GM23248 (cell line): Measurements from ENCODE around the gene RABEP2. TPM values are rescaled to one million over a fixed set of nuclear protein-coding genes. Genes with fewer than 3 reads are reported as not detected.

Experiments
- DNase-seq: peaks from one replicate; pipeline ENCODE4 v3.0.0-alpha.2; 2015
- H2AFZ ChIP-seq: fragments of 200-600 bp; sonication (generic); 2 replicates; pipeline ENCODE4 v1.6.1; 2016; ENCODE audit warnings: antibody characterized with exemption
- H3F3A ChIP-seq: fragments of 200-600 bp; sonication (generic); 2 replicates; pipeline ENCODE4 v1.6.1; 2016; ENCODE audit warnings: mild to moderate bottlenecking, antibody characterized with exemption, mixed run types; ENCODE audit not compliant: insufficient read depth
- H3K27ac ChIP-seq: fragments of 200-600 bp; sonication (generic); 2 replicates; pipeline ENCODE4 v1.5.1; 2016; ENCODE audit warnings: mild to moderate bottlenecking
- H3K27me3 ChIP-seq: fragments of 200-600 bp; sonication (generic); replicated peaks from 2 replicates; pipeline ENCODE4 v1.6.1; 2016; ENCODE audit warnings: mild to moderate bottlenecking; ENCODE audit not compliant: insufficient read depth
- H3K36me3 ChIP-seq: fragments of 200-600 bp; sonication (generic); 2 replicates; pipeline ENCODE4 v1.6.1; 2016; ENCODE audit warnings: low read depth, mild to moderate bottlenecking
- H3K4me1 ChIP-seq: fragments of 200-600 bp; sonication (generic); 2 replicates; pipeline ENCODE4 v1.6.1; 2016; ENCODE audit warnings: mild to moderate bottlenecking; ENCODE audit not compliant: insufficient read depth
- H3K4me2 ChIP-seq: fragments of 200-600 bp; sonication (generic); one replicate; pipeline ENCODE4 v1.6.1; 2016; ENCODE audit warnings: mild to moderate bottlenecking; ENCODE audit not compliant: unreplicated experiment
- H3K4me3 ChIP-seq: fragments of 200-600 bp; sonication (generic); 2 replicates; pipeline ENCODE4 v1.5.1; 2016; ENCODE audit warnings: mild to moderate bottlenecking
- H3K79me2 ChIP-seq: fragments of 200-600 bp; sonication (generic); 2 replicates; pipeline ENCODE4 v1.6.1; 2016; ENCODE audit warnings: mild to moderate bottlenecking; ENCODE audit not compliant: insufficient read depth
- H3K9ac ChIP-seq: fragments of 200-600 bp; sonication (generic); 2 replicates; pipeline ENCODE4 v1.6.1; 2016; ENCODE audit warnings: mild to moderate bottlenecking
- H3K9me2 ChIP-seq: fragments of 200-600 bp; sonication (generic); 2 replicates; pipeline ENCODE4 v1.6.1; 2016; ENCODE audit warnings: mixed run types, mild to moderate bottlenecking, moderate library complexity; ENCODE audit not compliant: insufficient read depth
- H3K9me3 ChIP-seq: fragments of 200-600 bp; sonication (generic); one replicate; pipeline ENCODE4 v1.6.1; 2017; ENCODE audit warnings: low read depth
- H4K20me1 ChIP-seq: fragments of 200-600 bp; sonication (generic); 2 replicates; pipeline ENCODE4 v1.6.0; 2016; ENCODE audit not compliant: insufficient read depth
- EZH2 ChIP-seq: fragments of 200-600 bp; sonication (generic); IDR thresholded peaks from 2 replicates; pipeline ENCODE4 v1.6.1; 2018; ENCODE audit warnings: antibody characterized with exemption, mild to moderate bottlenecking; ENCODE audit not compliant: insufficient read depth, poor library complexity, severe bottlenecking
- EZH2phosphoT487 ChIP-seq: fragments of 200-600 bp; sonication (generic); IDR thresholded peaks from 2 replicates; pipeline ENCODE4 v1.6.1; 2018; ENCODE audit warnings: antibody characterized with exemption, moderate library complexity, mild to moderate bottlenecking, low read depth; ENCODE audit not compliant: insufficient read depth
- WGBS, 2 experiments: methylation state at CpG; one replicate each; pipeline ENCODE4 v1.1.6; 2015 to 2017; ENCODE audit warnings: low lambda C conversion rate in 2 of 2, low coverage in 1 of 2; ENCODE audit errors: missing lambda C conversion rate in 2 of 2; 5-methylcytosine and 5-hydroxymethylcytosine counted together
- in situ Hi-C: fragments of 300-500 bp; cut with MboI; formaldehyde crosslinking; loops from 2 replicates; pipeline ENCODE4 v1.15.0; 2020
- polyA plus RNA-seq: library from polyadenylated mRNA; unstranded; fragments of >200 nt; fragmentation: Nextera tagmentation; extraction: Ambion mirVana; gene quantifications from 2 replicates; pipeline ENCODE4 v1.2.1, GENCODE V29; 2016
- total RNA-seq: library from RNA; depleted of rRNA; stranded (reverse); fragments of >200 nt; shearing (Covaris generic); gene quantifications from 2 replicates; pipeline ENCODE4 v1.2.3, GENCODE V29; 2014

Gene RABEP2
- total and polyA plus RNA-seq, 2 experiments from 2014 or later, result 14.0 to 53.4 TPM

GRCh38 chr16:28904363-28904762 is 20.7 kb downstream of the RABEP2 start:
- Histone ChIP-seq H3K4me3 (no peak overlapping the region), H3K79me2 (no peaks in the 10 kb centered on the region), H3K9me3 (no peaks in the 10 kb centered on the region), H3K36me3 (peaks cover 6% of the 10 kb centered on the region; the same call in 1 of the 2 replicates), H3K4me2 (no peak overlapping the region), H3K27me3 (no peaks in the 10 kb centered on the region), H2AFZ (no peak overlapping the region), H4K20me1 (no peaks in the 10 kb centered on the region), H3K27ac (no peak overlapping the region), H3F3A (no peaks in the 10 kb centered on the region), H3K9me2 (no peaks in the 10 kb centered on the region), H3K4me1 (no peaks in the 10 kb centered on the region), H3K9ac (no peak overlapping the region)
- TF ChIP-seq EZH2, result no peak
- no peak for TF ChIP-seq EZH2phosphoT487
- no peak for DNase-seq
- WGBS, 2 experiments, result 83 to 92% methylated on average over 10 to 14 of the region's 14 CpGs
- in situ Hi-C loops, result no loop called here

GRCh38 chr16:28903344-28904042 is 21.5 kb downstream of the RABEP2 start:
- 89 to 96% methylated on average over 13 to 29 of the region's 29 CpGs for WGBS, 2 experiments
- TF ChIP-seq EZH2 (no peak), EZH2phosphoT487 (no peak)
- Histone ChIP-seq H3F3A (no peaks in the 10 kb centered on the region), H3K4me3 (no peak overlapping the region), H2AFZ (no peak overlapping the region), H3K27ac (no peak overlapping the region), H3K9ac (no peak overlapping the region), H3K9me3 (no peaks in the 10 kb centered on the region), H4K20me1 (no peaks in the 10 kb centered on the region), H3K36me3 (peaks cover 6% of the 10 kb centered on the region; the same call in 1 of the 2 replicates), H3K4me1 (no peaks in the 10 kb centered on the region), H3K79me2 (no peaks in the 10 kb centered on the region), H3K4me2 (no peak overlapping the region), H3K27me3 (no peaks in the 10 kb centered on the region), H3K9me2 (no peaks in the 10 kb centered on the region)
- in situ Hi-C loops, result no loop called here
- DNase-seq, result no peak

GRCh38 chr16:28902909-28903308 is 22.1 kb downstream of the RABEP2 start:
- Histone ChIP-seq H3F3A (no peaks in the 10 kb centered on the region), H2AFZ (no peak overlapping the region), H3K36me3 (peaks cover 2% of the 10 kb centered on the region; the same call in 1 of the 2 replicates), H3K4me1 (no peaks in the 10 kb centered on the region), H3K9ac (no peak overlapping the region), H3K9me2 (no peaks in the 10 kb centered on the region), H3K27me3 (no peaks in the 10 kb centered on the region), H3K4me3 (no peak overlapping the region), H3K79me2 (no peaks in the 10 kb centered on the region), H3K27ac (no peak overlapping the region), H3K4me2 (no peak overlapping the region), H3K9me3 (no peaks in the 10 kb centered on the region), H4K20me1 (no peaks in the 10 kb centered on the region)
- in situ Hi-C loops, result no loop called here
- DNase-seq, result no peak
- 69 to 88% methylated on average over 10 to 11 of the region's 11 CpGs for WGBS, 2 experiments
- no peak for TF ChIP-seq EZH2phosphoT487

- H4K20me1 ChIP-seq, result no peaks in the 10 kb centered on the region
- no peak for DNase-seq
- no peak overlapping the region for H2AFZ ChIP-seq
- no peaks in the 10 kb centered on the region for H3K27me3 ChIP-seq
- H3K4me2 ChIP-seq, result no peak overlapping the region
- H3K9ac ChIP-seq, result no peak overlapping the region
- no peaks in the 10 kb centered on the region for H3K36me3 ChIP-seq
- H3F3A ChIP-seq, result no peaks in the 10 kb centered on the region
- no peak overlapping the region for H3K27ac ChIP-seq
- H3K4me3 ChIP-seq, result no peak overlapping the region
- 85 to 86% methylated on average over 14 to 15 of the region's 15 CpGs for WGBS, 2 experiments
- no peak for TF ChIP-seq EZH2phosphoT487
- no peak for TF ChIP-seq EZH2
- in situ Hi-C loops, result no loop called here
- no peaks in the 10 kb centered on the region for H3K9me3 ChIP-seq
- H3K79me2 ChIP-seq, result no peaks in the 10 kb centered on the region
- no peaks in the 10 kb centered on the region for H3K4me1 ChIP-seq
- no peaks in the 10 kb centered on the region for H3K9me2 ChIP-seq
Measured at GRCh38 chr16:28901862-28902261, 23.2 kb downstream of the RABEP2 start.
